ENCODE results near the gene TMEM50A. TPM values are rescaled to one million over a fixed set of nuclear protein-coding genes. Genes with fewer than 3 reads are reported as not detected.

Gene TMEM50A
- total and polyA plus RNA-seq, 9 of the 15 experiments (the other 6 are each of a cell fraction or from before 2014, with no cell fraction given): 43.7 to 195 (median 137) TPM

- TF ChIP-seq PHB2 (IDR thresholded peaks at IDR 0.05; ENCODE audit: low read depth) (no peak), E4F1 (CRISPR knock-in tag; IDR thresholded peaks at IDR 0.05; ENCODE audit: borderline replicate concordance) (no peak), ARID3B (CRISPR knock-in tag; IDR thresholded peaks at IDR 0.05; ENCODE audit: borderline replicate concordance) (no peak), ZC3H4 (CRISPR knock-in tag; IDR thresholded peaks at IDR 0.05; ENCODE audit: borderline replicate concordance) (no peak), PURB (CRISPR knock-in tag; IDR thresholded peaks at IDR 0.05; ENCODE audit: low read depth) (no peak), CXXC5 (CRISPR knock-in tag; IDR thresholded peaks at IDR 0.05) (peak; percentile 34; the same call in 1 of the 2 replicates), PBX2 (CRISPR knock-in tag; IDR thresholded peaks at IDR 0.05; ENCODE audit: low read depth) (no peak), PBX2 (tag; conservative IDR thresholded peaks at IDR 0.05; ENCODE audit: low read depth) (peak; percentile 89), HMG20A (CRISPR knock-in tag; conservative IDR thresholded peaks at IDR 0.05) (no peak), TEAD2 (tag; IDR thresholded peaks at IDR 0.05) (no peak), NFRKB (IDR thresholded peaks at IDR 0.05; ENCODE audit: low read depth) (no peak), E2F5 (CRISPR knock-in tag; IDR thresholded peaks at IDR 0.05) (no peak), PHTF2 (CRISPR knock-in tag; IDR thresholded peaks at IDR 0.05) (no peak), ZKSCAN8 (CRISPR knock-in tag; IDR thresholded peaks at IDR 0.05) (no peak), HNRNPH1 (optimal IDR thresholded peaks at IDR 0.05; ENCODE audit: low read depth, low read length) (no peak), NR4A1 (CRISPR knock-in tag; IDR thresholded peaks at IDR 0.05) (no peak), NR4A1 (tag; IDR thresholded peaks at IDR 0.05) (no peak), SIN3A (IDR thresholded peaks at IDR 0.05; ENCODE audit: borderline replicate concordance in 2 of 2, control insufficient read depth in 1 of 2, low read depth in 2 of 2, low read length in 2 of 2) (no peak)
These were observed 17.8 kb downstream of the TMEM50A start (continued) for GRCh38 chr1:25355841-25356395.
